ENCODE data around the gene STARD9.

- TF ChIP-seq, protein P1, sequence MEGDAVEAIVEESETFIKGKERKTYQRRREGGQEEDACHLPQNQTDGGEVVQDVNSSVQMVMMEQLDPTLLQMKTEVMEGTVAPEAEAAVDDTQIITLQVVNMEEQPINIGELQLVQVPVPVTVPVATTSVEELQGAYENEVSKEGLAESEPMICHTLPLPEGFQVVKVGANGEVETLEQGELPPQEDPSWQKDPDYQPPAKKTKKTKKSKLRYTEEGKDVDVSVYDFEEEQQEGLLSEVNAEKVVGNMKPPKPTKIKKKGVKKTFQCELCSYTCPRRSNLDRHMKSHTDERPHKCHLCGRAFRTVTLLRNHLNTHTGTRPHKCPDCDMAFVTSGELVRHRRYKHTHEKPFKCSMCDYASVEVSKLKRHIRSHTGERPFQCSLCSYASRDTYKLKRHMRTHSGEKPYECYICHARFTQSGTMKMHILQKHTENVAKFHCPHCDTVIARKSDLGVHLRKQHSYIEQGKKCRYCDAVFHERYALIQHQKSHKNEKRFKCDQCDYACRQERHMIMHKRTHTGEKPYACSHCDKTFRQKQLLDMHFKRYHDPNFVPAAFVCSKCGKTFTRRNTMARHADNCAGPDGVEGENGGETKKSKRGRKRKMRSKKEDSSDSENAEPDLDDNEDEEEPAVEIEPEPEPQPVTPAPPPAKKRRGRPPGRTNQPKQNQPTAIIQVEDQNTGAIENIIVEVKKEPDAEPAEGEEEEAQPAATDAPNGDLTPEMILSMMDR (IDR thresholded peaks at IDR 0.05 in 4 of 5, conservative IDR thresholded peaks at IDR 0.05 in 1 of 5), result no peak
- no peak for TF ChIP-seq POLR2A (IDR thresholded peaks at IDR 0.05)
Measured at GRCh38 chr15:42728560-42728959, 153.2 kb downstream of the STARD9 start.

Measured in gastrocnemius medialis (tissue), 4 donors.